K562 (cell line): ENCODE measurements around the gene IL17RC. TPM values are rescaled to one million over a fixed set of nuclear protein-coding genes. Genes with fewer than 3 reads are reported as not detected.

ENCODE experiments used
- ATAC-seq: fragments of 200-7000 bp; cut with Tn5 transposase; 3 replicates; pipeline ENCODE4 v1.9.1; 2020; ENCODE audit warnings: moderate library complexity
- BruUV-seq: library from RNA; stranded (reverse); fragments of 400-500 nt; replicated peaks from 2 replicates; lab custom pipeline; 2021; lab: Mats Ljungman, UMichigan
- CTCF ChIA-PET: fragments of 300-600 bp; formaldehyde crosslinking; extraction: SDS; loops from one replicate; lab custom pipeline; 2021; ENCODE audit warnings: low intra/inter-chr PET ratio; lab: Yijun Ruan, JAX
- POLR2A ChIA-PET: fragments of 300-600, 350-650 bp; sonication (Branson Sonifier 250); formaldehyde crosslinking; extraction: SDS; loops from one replicate; lab custom pipeline; 2021; ENCODE audit warnings: antibody characterized with exemption, inconsistent platforms; lab: Yijun Ruan, JAX
- DNase-seq, 4 experiments: peaks; one replicate each; pipeline versions ENCODE4 v3.0.0 to v3.0.0-alpha.2; 2011 to 2018; ENCODE audit warnings: low spot score in 3 of 4, mixed read lengths in 3 of 4; ENCODE audit errors: extremely low read depth in 1 of 4
- FAIRE-seq: peaks from 2 replicates; lab custom pipeline; 2011; peaks lifted over from hg19 to GRCh38; lab: Jason Lieb, UNC
- H2AFZ ChIP-seq: 2 replicates; pipeline ENCODE4 v1.6.0; 2011; ENCODE audit warnings: low read depth, low read length, control low read depth, inconsistent platforms
- H3K27ac ChIP-seq: fragments of 200-600 bp; 3 replicates; pipeline ENCODE4 v1.8.0; 2011; ENCODE audit warnings: low read depth, mild to moderate bottlenecking, control low read depth, inconsistent platforms, low read length, moderate library complexity, mixed read lengths; ENCODE audit errors: extremely low read depth
- H3K27me3 ChIP-seq, 2 experiments: fragments of 300-600 bp in 1 of 2; 2 replicates in 1 of 2; 3 replicates in 1 of 2; pipeline versions ENCODE4 v1.6.0 to v1.8.0; 2011; ENCODE audit warnings: inconsistent platforms in 2 of 2, low read length in 2 of 2, mild to moderate bottlenecking in 1 of 2, mixed read lengths in 1 of 2, moderate library complexity in 1 of 2; ENCODE audit not compliant: control insufficient read depth in 2 of 2, insufficient read depth in 2 of 2
- H3K36me3 ChIP-seq: fragments of 300-600 bp; 3 replicates; pipeline ENCODE4 v1.8.0; 2011; ENCODE audit warnings: mild to moderate bottlenecking, low read length, inconsistent platforms; ENCODE audit not compliant: control insufficient read depth, insufficient read depth
- H3K4me1 ChIP-seq, 2 experiments: fragments of 200-600 bp in 1 of 2; replicated peaks in 1 of 2; 2 replicates in 1 of 2; 3 replicates in 1 of 2; pipeline versions ENCODE4 v1.5.1 to v1.8.0; 2011; ENCODE audit warnings: inconsistent platforms in 2 of 2, low read length in 2 of 2, mild to moderate bottlenecking in 1 of 2, mixed read lengths in 1 of 2, moderate library complexity in 1 of 2; ENCODE audit not compliant: control insufficient read depth in 2 of 2, insufficient read depth in 2 of 2
- H3K4me2 ChIP-seq: 2 replicates; pipeline ENCODE4 v1.6.1; 2011; ENCODE audit warnings: low read length, control low read depth, inconsistent platforms, mixed read lengths; ENCODE audit not compliant: insufficient read depth
- H3K4me3 ChIP-seq: fragments of 200-600 bp; sonication (generic), shearing (Covaris generic); 2 replicates; pipeline ENCODE4 v1.5.1; 2016; ENCODE audit warnings: control low read depth, inconsistent platforms
- H3K79me2 ChIP-seq: fragments of 200-600 bp; 3 replicates; pipeline ENCODE4 v1.8.0; 2011; ENCODE audit warnings: low read length, inconsistent platforms; ENCODE audit not compliant: control insufficient read depth, insufficient read depth
- H3K9ac ChIP-seq, 2 experiments: 2 replicates each; pipeline versions ENCODE4 v1.6.0 to v1.6.1; 2011; ENCODE audit warnings: low read depth in 2 of 2, low read length in 2 of 2, control low read depth in 1 of 2, inconsistent platforms in 1 of 2, mild to moderate bottlenecking in 1 of 2, mixed read lengths in 1 of 2; ENCODE audit not compliant: insufficient read depth in 1 of 2
- H3K9me1 ChIP-seq: one replicate; pipeline ENCODE4 v1.6.0; 2011; ENCODE audit warnings: inconsistent platforms, mild to moderate bottlenecking, low read length, moderate library complexity; ENCODE audit not compliant: control insufficient read depth, insufficient read depth
- H3K9me3 ChIP-seq: replicated peaks from 2 replicates; pipeline ENCODE4 v1.5.1; 2011; ENCODE audit warnings: low read depth, low read length, inconsistent platforms; ENCODE audit not compliant: control insufficient read depth, insufficient read depth
- H4K20me1 ChIP-seq: replicated peaks from 2 replicates; pipeline ENCODE4 v1.6.1; 2011; ENCODE audit warnings: low read length, inconsistent platforms, mixed read lengths; ENCODE audit not compliant: control insufficient read depth, insufficient read depth
- CHD4 ChIP-seq: fragments of 200-600 bp; sonication (generic); IDR thresholded peaks from 3 replicates; pipeline ENCODE4 v1.6.1; 2012; ENCODE audit warnings: low read depth, mild to moderate bottlenecking, mixed read lengths, low read length, inconsistent platforms; ENCODE audit not compliant: insufficient read depth, insufficient replicate concordance, poor library complexity, severe bottlenecking
- HEY1 ChIP-seq: fragments of 250-450 bp; sonication (Bioruptor Pico); IDR thresholded peaks from 2 replicates; pipeline ENCODE4 v1.5.0; 2020; ENCODE audit warnings: mild to moderate bottlenecking, moderate library complexity, borderline replicate concordance
- ZKSCAN8 ChIP-seq: fragments of 200-800 bp; sonication (Bioruptor generic); IDR thresholded peaks from 2 replicates; pipeline ENCODE4 v1.6.1; 2016; ENCODE audit warnings: missing genetic modification characterization, missing compliant biosample characterization
- ZNF707 ChIP-seq: fragments of 250-450 bp; sonication (Bioruptor Pico); conservative IDR thresholded peaks from 2 replicates; pipeline ENCODE4 v1.8.0; 2022; ENCODE audit warnings: inconsistent platforms, mild to moderate bottlenecking, moderate library complexity
- WGBS: fragments of 100-300 bp; shearing (Covaris generic); methylation state at CpG from one replicate; pipeline ENCODE4 v1.1.6; 2016; ENCODE audit warnings: low coverage, mixed read lengths; ENCODE audit not compliant: insufficient coverage; ENCODE audit errors: missing lambda C conversion rate; 5-methylcytosine and 5-hydroxymethylcytosine counted together
- in situ Hi-C: fragments of 300-500 bp; cut with MboI; formaldehyde crosslinking; loops from 4 replicates; pipeline ENCODE4 v1.15.0; 2018; ENCODE audit warnings: inconsistent platforms, mixed read lengths
- intact Hi-C: fragments of 100-400 bp; cut with micrococcal nuclease; formaldehyde crosslinking; loops from 2 replicates; pipeline ENCODE4 v1.14.2; 2022
- polyA plus RNA-seq, 8 experiments: library from polyadenylated mRNA; depleted of rRNA in 4 of 8; stranded (reverse) in 5 of 8; unstranded in 3 of 8; fragments of >200 nt; fragmentation: Nextera tagmentation in 2 of 8; fragmentation: Illumina TruSeq in 1 of 8; extraction: Ambion mirVana in 2 of 8; extraction: Trizol in 1 of 8; gene quantifications; 2 replicates each; pipeline versions ENCODE4 v1.2.1 to v1.2.3, GENCODE V29; 2011 to 2014; ENCODE audit warnings: inconsistent platforms in 1 of 8, missing spikeins in 1 of 8
- total RNA-seq, 7 experiments: library from RNA; depleted of rRNA in 6 of 7; stranded (reverse); fragments of >200 nt in 6 of 7; fragmentation: Illumina TruSeq in 2 of 7; extraction: Trizol in 2 of 7; gene quantifications; 2 replicates each; pipeline versions ENCODE4 v1.2.1 to v1.2.3, GENCODE V29; 2011 to 2021; ENCODE audit warnings: low replicate concordance in 1 of 7
- TF ChIP-seq, protein P1 (sequence below), 2 experiments: fragments of 450-650 bp in 1 of 2; sonication (generic) in 1 of 2; formaldehyde crosslinking in 1 of 2; IDR thresholded peaks; 2 replicates each; pipeline versions ENCODE4 v1.7.1 to v1.9.0; 2016 to 2022; ENCODE audit warnings: inconsistent platforms in 1 of 2, mild to moderate bottlenecking in 1 of 2, missing genetic modification reagents in 1 of 2
- TF ChIP-seq, protein P2 (sequence below): sonication (generic); formaldehyde crosslinking; IDR thresholded peaks from 2 replicates; pipeline ENCODE4 v1.9.0; 2022; ENCODE audit warnings: mild to moderate bottlenecking, missing genetic modification reagents
- TF ChIP-seq, protein P3 (sequence below), 2 experiments: fragments of 450-650 bp in 1 of 2; sonication (generic) in 1 of 2; formaldehyde crosslinking in 1 of 2; IDR thresholded peaks in 1 of 2; conservative IDR thresholded peaks in 1 of 2; 2 replicates each; pipeline versions ENCODE4 v1.6.1 to v1.8.1; 2016 to 2023; ENCODE audit warnings: mild to moderate bottlenecking in 2 of 2, moderate library complexity in 2 of 2, inconsistent platforms in 1 of 2, missing genetic modification reagents in 1 of 2
- TF ChIP-seq, protein P4 (sequence below): sonication (generic); formaldehyde crosslinking; IDR thresholded peaks from 2 replicates; pipeline ENCODE4 v1.8.1; 2022; ENCODE audit warnings: missing genetic modification reagents

The IL17RC gene
- total and polyA plus RNA-seq, 9 of the 15 experiments (the other 6 are each of a cell fraction or from before 2014, with no cell fraction given) = 0.15 to 11.4 (median 7.1) TPM; not detected in 1

DNA sequence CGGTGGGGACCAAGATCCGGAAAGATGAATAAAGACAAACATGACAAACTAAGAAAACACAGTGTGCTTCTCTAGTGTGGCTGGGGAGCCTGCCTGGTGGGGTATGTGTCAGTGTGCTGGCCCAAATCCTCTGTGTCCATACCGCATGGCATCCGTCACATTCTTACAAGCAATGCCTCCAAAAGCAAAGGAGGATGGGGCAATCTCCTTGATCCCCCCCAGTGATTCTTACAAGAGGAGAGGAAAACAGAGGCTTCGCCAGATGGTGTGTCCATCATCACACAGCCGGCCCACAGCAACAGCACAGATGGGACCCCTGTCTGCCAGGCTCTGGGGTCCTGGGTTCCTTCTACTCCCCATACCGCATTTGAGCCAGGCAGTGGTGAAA, 558 bp upstream of the IL17RC start:
- Histone ChIP-seq H3K27me3 (no peaks in the 10 kb centered on the region), H3K9me3 (no peaks in the 10 kb centered on the region), H3K36me3 (no peaks in the 10 kb centered on the region), H3K79me2 (no peaks in the 10 kb centered on the region), H3K9ac (peak overlapping the region; percentile 73 to 91; a peak in 3 of 4 replicates), H3K27ac (peak overlapping the region; percentile 51; the same call in 2 of the 3 replicates), H3K9me1 (peaks cover 3% of the 10 kb centered on the region), H3K4me3 (peak overlapping the region; percentile 39), H2AFZ (peak overlapping the region; percentile 94), H3K4me2 (peak overlapping the region; percentile 87), H4K20me1 (no peaks in the 10 kb centered on the region), H3K4me1 (peaks cover 29 to 48% of the 10 kb centered on the region in 2 experiments)
- CTCF ChIA-PET = no interaction called here
- DNase-seq (no peak), ATAC-seq (no peak), FAIRE-seq (no peak)
- BruUV-seq = no TSS peak
- in situ Hi-C loops (no loop called here), intact Hi-C loops (loop anchor here (5.0 kb wide), 1 partner anchor 54 kb away; no protein-coding TSS in a partner anchor)
- POLR2A ChIA-PET = interaction anchor here (0.7 to 1.9 kb wide), 10 partner anchors 8 to 140 kb away, joined by 3 to 8 read pairs (median 4); partner anchors contain the start of gene CRELD1
- WGBS = 87% methylated on average over 7 of the region's 7 CpGs
- TF ChIP-seq, protein P1, sequence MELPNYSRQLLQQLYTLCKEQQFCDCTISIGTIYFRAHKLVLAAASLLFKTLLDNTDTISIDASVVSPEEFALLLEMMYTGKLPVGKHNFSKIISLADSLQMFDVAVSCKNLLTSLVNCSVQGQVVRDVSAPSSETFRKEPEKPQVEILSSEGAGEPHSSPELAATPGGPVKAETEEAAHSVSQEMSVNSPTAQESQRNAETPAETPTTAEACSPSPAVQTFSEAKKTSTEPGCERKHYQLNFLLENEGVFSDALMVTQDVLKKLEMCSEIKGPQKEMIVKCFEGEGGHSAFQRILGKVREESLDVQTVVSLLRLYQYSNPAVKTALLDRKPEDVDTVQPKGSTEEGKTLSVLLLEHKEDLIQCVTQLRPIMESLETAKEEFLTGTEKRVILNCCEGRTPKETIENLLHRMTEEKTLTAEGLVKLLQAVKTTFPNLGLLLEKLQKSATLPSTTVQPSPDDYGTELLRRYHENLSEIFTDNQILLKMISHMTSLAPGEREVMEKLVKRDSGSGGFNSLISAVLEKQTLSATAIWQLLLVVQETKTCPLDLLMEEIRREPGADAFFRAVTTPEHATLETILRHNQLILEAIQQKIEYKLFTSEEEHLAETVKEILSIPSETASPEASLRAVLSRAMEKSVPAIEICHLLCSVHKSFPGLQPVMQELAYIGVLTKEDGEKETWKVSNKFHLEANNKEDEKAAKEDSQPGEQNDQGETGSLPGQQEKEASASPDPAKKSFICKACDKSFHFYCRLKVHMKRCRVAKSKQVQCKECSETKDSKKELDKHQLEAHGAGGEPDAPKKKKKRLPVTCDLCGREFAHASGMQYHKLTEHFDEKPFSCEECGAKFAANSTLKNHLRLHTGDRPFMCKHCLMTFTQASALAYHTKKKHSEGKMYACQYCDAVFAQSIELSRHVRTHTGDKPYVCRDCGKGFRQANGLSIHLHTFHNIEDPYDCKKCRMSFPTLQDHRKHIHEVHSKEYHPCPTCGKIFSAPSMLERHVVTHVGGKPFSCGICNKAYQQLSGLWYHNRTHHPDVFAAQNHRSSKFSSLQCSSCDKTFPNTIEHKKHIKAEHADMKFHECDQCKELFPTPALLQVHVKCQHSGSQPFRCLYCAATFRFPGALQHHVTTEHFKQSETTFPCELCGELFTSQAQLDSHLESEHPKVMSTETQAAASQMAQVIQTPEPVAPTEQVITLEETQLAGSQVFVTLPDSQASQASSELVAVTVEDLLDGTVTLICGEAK (IDR thresholded peaks at IDR 0.05) = 0 out of 2 replicates have a peak, but pooled peaks have one; percentile 19
- TF ChIP-seq, protein P1 (CRISPR knock-in tag; IDR thresholded peaks at IDR 0.05) = no peak
- TF ChIP-seq ZKSCAN8 (CRISPR knock-in tag) = no peak
- TF ChIP-seq, protein P2, sequence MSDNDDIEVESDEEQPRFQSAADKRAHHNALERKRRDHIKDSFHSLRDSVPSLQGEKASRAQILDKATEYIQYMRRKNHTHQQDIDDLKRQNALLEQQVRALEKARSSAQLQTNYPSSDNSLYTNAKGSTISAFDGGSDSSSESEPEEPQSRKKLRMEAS = peak; percentile 9; the same call in 1 of the 2 replicates
- TF ChIP-seq HEY1 = no peak
- TF ChIP-seq, protein P3, sequence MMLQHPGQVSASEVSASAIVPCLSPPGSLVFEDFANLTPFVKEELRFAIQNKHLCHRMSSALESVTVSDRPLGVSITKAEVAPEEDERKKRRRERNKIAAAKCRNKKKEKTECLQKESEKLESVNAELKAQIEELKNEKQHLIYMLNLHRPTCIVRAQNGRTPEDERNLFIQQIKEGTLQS (IDR thresholded peaks at IDR 0.05) = no peak
- TF ChIP-seq, protein P3 (CRISPR knock-in tag; conservative IDR thresholded peaks at IDR 0.05) = 0 out of 2 replicates have a peak, but pooled peaks have one; percentile 17
- TF ChIP-seq, protein P4, sequence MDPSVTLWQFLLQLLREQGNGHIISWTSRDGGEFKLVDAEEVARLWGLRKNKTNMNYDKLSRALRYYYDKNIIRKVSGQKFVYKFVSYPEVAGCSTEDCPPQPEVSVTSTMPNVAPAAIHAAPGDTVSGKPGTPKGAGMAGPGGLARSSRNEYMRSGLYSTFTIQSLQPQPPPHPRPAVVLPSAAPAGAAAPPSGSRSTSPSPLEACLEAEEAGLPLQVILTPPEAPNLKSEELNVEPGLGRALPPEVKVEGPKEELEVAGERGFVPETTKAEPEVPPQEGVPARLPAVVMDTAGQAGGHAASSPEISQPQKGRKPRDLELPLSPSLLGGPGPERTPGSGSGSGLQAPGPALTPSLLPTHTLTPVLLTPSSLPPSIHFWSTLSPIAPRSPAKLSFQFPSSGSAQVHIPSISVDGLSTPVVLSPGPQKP (CRISPR knock-in tag) = no peak
- TF ChIP-seq CHD4 = no peak
- TF ChIP-seq ZNF707 (CRISPR knock-in tag) = no peak
